ENCODE data around the gene RIPOR3. TPM values are rescaled to one million over a fixed set of nuclear protein-coding genes. Genes with fewer than 3 reads are reported as not detected.
A peak's percentile ranks its signal among the peaks of the same experiment; 100 is the strongest.

The RIPOR3 gene
- polyA plus RNA-seq, 1 donor (not counting 4 experiments of a cell fraction or from before 2014, with no cell fraction given) = 0.10 TPM

- no peak overlapping the region for H3K9ac ChIP-seq (ENCODE audit: control insufficient read depth, extremely low read depth, insufficient read depth, low read length)
- DNase-seq (ENCODE audit: low read depth, low spot score) = no peak
- no peak overlapping the region for H2AFZ ChIP-seq (ENCODE audit: control insufficient read depth, low read length)
- no peaks in the 10 kb centered on the region for H3K9me3 ChIP-seq (ENCODE audit: control insufficient read depth, low read depth, low read length)
- dilution Hi-C loops (cut with MboI; ENCODE audit: extremely low pct_ligation_motif_present, low sequenced_read_pairs) = no loop called here
- no peaks in the 10 kb centered on the region for H3K4me1 ChIP-seq (ENCODE audit: control insufficient read depth, extremely low read depth, insufficient read depth, low read length)
- H3K27me3 ChIP-seq (ENCODE audit: control insufficient read depth, extremely low read depth, insufficient read depth, low read length) = no peaks in the 10 kb centered on the region
- H3K4me3 ChIP-seq (ENCODE audit: control insufficient read depth in 2 of 3, extremely low read depth in 1 of 3, insufficient read depth in 2 of 3, low read depth in 1 of 3, low read length in 3 of 3) = no peak overlapping the region
- H3K36me3 ChIP-seq (ENCODE audit: control insufficient read depth in 2 of 2, extremely low read depth in 1 of 2, insufficient read depth in 2 of 2, low read length in 2 of 2) = no peaks in the 10 kb centered on the region
- no peak overlapping the region for H3K27ac ChIP-seq (ENCODE audit: control insufficient read depth, insufficient read depth, low read length)
- FAIRE-seq = no peak
- no peaks in the 10 kb centered on the region for H3K9me1 ChIP-seq (ENCODE audit: control insufficient read depth, extremely low read depth, insufficient read depth, low read length)
- H3K4me2 ChIP-seq (ENCODE audit: control insufficient read depth, extremely low read depth, insufficient read depth, low read depth, low read length) = no peak overlapping the region
- peak in 1 of 3 experiments; percentile 27 for TF ChIP-seq CTCF (optimal IDR thresholded peaks at IDR 0.05 in 1 of 3, IDR thresholded peaks at IDR 0.05 in 1 of 3, conservative IDR thresholded peaks at IDR 0.05 in 1 of 3; ENCODE audit: extremely low read depth in 1 of 3, insufficient read depth in 2 of 3, low read length in 3 of 3)
- no peak for TF ChIP-seq EZH2 (IDR thresholded peaks at IDR 0.05; ENCODE audit: low read length)
- no peaks in the 10 kb centered on the region for H4K20me1 ChIP-seq (ENCODE audit: control insufficient read depth, extremely low read depth, insufficient read depth, low read length)
- no peaks in the 10 kb centered on the region for H3K79me2 ChIP-seq (ENCODE audit: control insufficient read depth, insufficient read depth, low read length)
Measured at GRCh38 chr20:50717974-50718761, 26.8 kb upstream of the RIPOR3 start.

- Histone ChIP-seq H3K9me1 (ENCODE audit: control insufficient read depth, extremely low read depth, insufficient read depth, low read length) (no peaks in the 10 kb centered on the region), H3K27ac (ENCODE audit: control insufficient read depth, insufficient read depth, low read length) (no peak overlapping the region), H3K4me3 (ENCODE audit: control insufficient read depth in 2 of 3, extremely low read depth in 1 of 3, insufficient read depth in 2 of 3, low read depth in 1 of 3, low read length in 3 of 3) (no peak overlapping the region), H3K4me1 (ENCODE audit: control insufficient read depth, extremely low read depth, insufficient read depth, low read length) (no peaks in the 10 kb centered on the region), H3K36me3 (ENCODE audit: control insufficient read depth in 2 of 2, extremely low read depth in 1 of 2, insufficient read depth in 2 of 2, low read length in 2 of 2) (no peaks in the 10 kb centered on the region), H4K20me1 (ENCODE audit: control insufficient read depth, extremely low read depth, insufficient read depth, low read length) (no peaks in the 10 kb centered on the region), H3K27me3 (ENCODE audit: control insufficient read depth, extremely low read depth, insufficient read depth, low read length) (no peaks in the 10 kb centered on the region), H3K79me2 (ENCODE audit: control insufficient read depth, insufficient read depth, low read length) (no peaks in the 10 kb centered on the region), H3K9ac (ENCODE audit: control insufficient read depth, extremely low read depth, insufficient read depth, low read length) (no peak overlapping the region), H3K4me2 (ENCODE audit: control insufficient read depth, extremely low read depth, insufficient read depth, low read depth, low read length) (no peak overlapping the region), H3K9me3 (ENCODE audit: control insufficient read depth, low read depth, low read length) (no peaks in the 10 kb centered on the region), H2AFZ (ENCODE audit: control insufficient read depth, low read length) (no peak overlapping the region)
- dilution Hi-C loops (cut with MboI; ENCODE audit: extremely low pct_ligation_motif_present, low sequenced_read_pairs) = no loop called here
- DNase-seq (ENCODE audit: low read depth, low spot score) = no peak
- no peak for TF ChIP-seq CTCF (optimal IDR thresholded peaks at IDR 0.05 in 1 of 3, IDR thresholded peaks at IDR 0.05 in 1 of 3, conservative IDR thresholded peaks at IDR 0.05 in 1 of 3; ENCODE audit: extremely low read depth in 1 of 3, insufficient read depth in 2 of 3, low read length in 3 of 3)
- TF ChIP-seq EZH2 (IDR thresholded peaks at IDR 0.05; ENCODE audit: low read length) = no peak
- FAIRE-seq = no peak
Measured at GRCh38 chr20:50717312-50717711, 26.0 kb upstream of the RIPOR3 start.
